ENCODE measurements around the gene HLA-G.

HLA-G gene

DNA sequence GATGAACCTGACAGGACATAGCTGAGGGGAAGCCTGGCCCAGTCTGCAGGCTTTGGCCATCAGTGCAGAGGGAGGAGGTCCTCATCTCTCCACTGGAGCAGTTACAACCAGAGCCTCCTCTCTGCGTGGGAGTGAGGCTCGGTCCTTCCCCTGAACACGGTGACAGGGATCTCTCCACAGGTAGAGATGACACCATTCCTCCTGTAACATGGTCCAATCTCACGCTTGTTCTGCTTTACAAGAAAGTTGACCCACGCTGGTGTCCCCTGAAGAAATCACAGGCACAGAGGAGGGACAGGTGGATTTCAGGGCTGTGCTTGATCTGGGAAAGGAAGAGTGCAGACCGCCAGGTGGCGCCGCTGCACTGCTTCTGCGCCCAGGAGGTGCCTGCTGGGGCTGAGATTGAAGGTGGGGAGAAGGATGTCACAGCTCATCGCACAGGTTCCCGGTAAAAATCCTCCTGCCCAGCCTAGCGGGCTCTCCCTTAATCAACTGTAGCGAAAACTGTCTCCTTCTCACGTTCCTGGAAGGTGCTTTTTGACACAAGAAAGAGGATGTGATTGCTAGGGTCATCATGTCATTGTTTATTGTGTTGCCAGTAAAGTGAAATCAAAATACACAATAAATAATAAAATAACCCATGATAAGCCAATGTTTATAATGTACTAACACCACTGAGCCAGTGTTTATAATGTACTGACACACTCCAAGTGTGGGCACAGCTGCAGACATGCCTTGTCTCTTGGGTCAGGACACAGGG, 20.4 kb downstream of the HLA-G start:
- TF ChIP-seq ZFX (IDR thresholded peaks at IDR 0.05; ENCODE audit: borderline replicate concordance): no peak
- TF ChIP-seq CTCF (IDR thresholded peaks at IDR 0.05): peak; percentile 91
- no peak overlapping the region for H3K27ac ChIP-seq

DNA sequence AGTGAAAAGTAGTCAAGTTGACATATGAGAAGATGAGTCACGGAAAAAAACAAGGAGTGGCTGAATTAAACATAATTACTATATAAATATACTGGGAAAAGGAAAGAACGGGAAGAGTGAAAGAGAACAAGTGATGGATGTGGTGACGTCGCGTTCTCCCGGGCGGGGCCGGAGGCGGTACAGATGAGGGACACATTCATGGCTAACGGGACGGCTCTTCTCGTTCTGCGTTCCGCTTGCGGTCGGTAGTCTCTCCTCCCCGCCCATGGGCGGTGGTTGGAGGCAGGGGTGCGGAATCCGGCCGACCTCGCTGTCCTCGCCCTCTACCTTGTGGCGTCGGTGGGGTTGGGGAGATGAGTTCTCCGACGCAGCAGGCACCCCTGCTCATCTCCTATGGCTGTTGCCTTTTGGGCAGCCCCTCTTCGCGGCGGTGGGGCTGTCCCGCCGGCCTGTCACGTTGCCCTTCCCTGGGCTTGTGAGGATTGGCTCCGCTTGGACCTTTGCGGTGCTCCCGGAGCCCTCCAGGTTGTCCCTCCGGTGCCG, 22.5 kb downstream of the HLA-G start:
- TF ChIP-seq ZFX (IDR thresholded peaks at IDR 0.05; ENCODE audit: borderline replicate concordance): no peak
- TF ChIP-seq CTCF (IDR thresholded peaks at IDR 0.05): no peak
- H3K27ac ChIP-seq: no peak overlapping the region

DNA sequence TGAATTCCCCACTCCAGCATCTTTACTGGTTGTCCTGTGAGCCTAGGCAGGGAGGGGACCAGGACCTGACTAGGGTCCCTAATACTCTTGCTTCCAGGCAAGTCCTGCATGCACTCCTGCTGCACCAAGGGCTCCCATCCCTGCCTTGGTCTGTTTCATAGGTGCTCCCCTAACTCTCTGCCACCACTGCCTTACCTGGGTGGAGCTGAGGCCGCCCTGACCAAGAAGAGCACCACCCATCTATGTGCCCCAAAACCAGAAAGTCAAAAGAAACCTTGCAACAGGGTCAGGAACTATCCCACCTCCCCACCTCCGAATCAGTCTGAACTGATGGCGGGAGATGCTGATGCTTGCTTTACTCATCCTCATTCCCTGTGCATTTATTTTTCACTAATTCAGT, 23.6 kb downstream of the HLA-G start:
- TF ChIP-seq ZFX (IDR thresholded peaks at IDR 0.05; ENCODE audit: borderline replicate concordance): no peak
- TF ChIP-seq CTCF (IDR thresholded peaks at IDR 0.05): no peak
- no peak overlapping the region for H3K27ac ChIP-seq

DNA sequence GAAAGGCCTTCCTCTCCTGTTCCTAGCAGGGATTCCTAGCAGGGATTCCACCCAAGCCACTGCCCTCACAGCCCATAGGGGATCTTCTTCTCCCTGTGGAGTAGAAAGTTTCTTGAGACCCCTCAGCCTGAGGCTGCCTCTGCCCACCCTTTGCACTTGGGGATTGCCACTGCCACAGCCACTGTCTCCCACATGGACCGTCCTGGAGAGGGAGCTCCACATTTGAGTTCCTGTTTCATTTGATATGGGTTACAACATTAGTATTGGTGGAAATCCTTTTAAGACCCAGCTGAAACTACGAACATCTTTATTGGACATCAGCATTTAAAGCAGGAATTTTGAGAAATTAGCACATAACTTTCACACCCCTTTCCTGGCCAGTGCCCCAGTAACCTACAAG, 25.6 kb downstream of the HLA-G start:
- H3K27ac ChIP-seq: no peak overlapping the region
- TF ChIP-seq ZFX (IDR thresholded peaks at IDR 0.05; ENCODE audit: borderline replicate concordance) (no peak), CTCF (IDR thresholded peaks at IDR 0.05) (no peak)

- no peak for TF ChIP-seq ZFX (IDR thresholded peaks at IDR 0.05; ENCODE audit: borderline replicate concordance)
- no peak for TF ChIP-seq CTCF (IDR thresholded peaks at IDR 0.05)
These were observed 30.4 kb downstream of the HLA-G start for GRCh38 chr6:29858006-29858405.

DNA sequence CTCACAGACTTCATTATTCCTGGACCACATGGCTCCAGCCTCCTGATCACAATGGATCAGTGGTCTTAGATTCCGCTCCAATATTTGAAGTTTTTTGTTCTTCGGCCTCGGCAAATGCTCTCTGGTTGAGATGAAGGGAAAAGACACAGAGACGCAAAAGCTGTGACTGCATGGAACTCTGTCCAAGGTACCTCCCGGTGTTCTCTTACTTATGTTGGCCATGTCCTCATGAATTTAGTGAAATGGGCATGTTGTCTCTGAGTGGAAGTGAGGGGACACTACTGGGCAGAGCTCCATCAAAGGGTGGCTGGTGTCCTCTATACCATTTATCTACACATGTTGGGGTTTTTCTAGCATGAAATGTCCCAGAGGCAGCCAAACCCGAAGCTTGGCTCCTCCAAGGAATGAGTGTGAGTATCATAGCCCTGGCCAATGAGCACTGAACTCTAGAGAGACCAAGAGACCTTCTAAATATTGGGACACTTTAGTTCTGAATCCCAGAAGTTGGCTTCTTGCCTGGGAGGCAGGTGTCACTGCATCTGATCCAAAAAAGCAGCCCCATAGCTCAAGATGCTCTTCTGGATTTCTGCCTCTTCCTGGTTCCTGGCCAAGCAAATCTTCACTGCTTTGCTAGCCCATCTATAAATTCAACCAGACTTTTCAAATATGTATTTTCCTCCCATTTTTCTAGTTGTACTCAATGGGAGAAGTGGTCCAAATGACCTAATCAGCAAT, 34.1 kb downstream of the HLA-G start:
- no peak overlapping the region for H3K27ac ChIP-seq
- no peak for TF ChIP-seq ZFX (IDR thresholded peaks at IDR 0.05; ENCODE audit: borderline replicate concordance)
- TF ChIP-seq CTCF (IDR thresholded peaks at IDR 0.05): no peak

More at GRCh38 chr6:29858006-29858405, 30.4 kb downstream of the HLA-G start:
- H3K27ac ChIP-seq: no peak overlapping the region

Measured in 22Rv1 (cell line).